Motor neuron (in vitro differentiated cells): ENCODE measurements around the gene LGI4. TPM values are rescaled to one million over a fixed set of nuclear protein-coding genes. Genes with fewer than 3 reads are reported as not detected.
"Not testable (repeated sequence)": the region's sequence is repeated elsewhere in the genome, so short reads cannot be mapped to it uniquely, and the experiment has no call there.

ENCODE experiments used
- ATAC-seq, 8 experiments: fragments of 200-7000 bp; cut with Tn5 transposase; replicated peaks in 6 of 8; 2 replicates each; pipeline ENCODE4 v1.8.0; 2021; ENCODE audit warnings: mild to moderate bottlenecking in 8 of 8, moderate library complexity in 8 of 8
- H3K27ac ChIP-seq, 2 donors: fragments of 250-450 bp; sonication (Bioruptor Pico); 2 replicates each; pipeline ENCODE4 v1.9.0; 2021; ENCODE audit warnings: antibody characterized with exemption in 2 of 2, mild to moderate bottlenecking in 2 of 2, moderate library complexity in 1 of 2
- H3K4me1 ChIP-seq, 2 donors: fragments of 250-450 bp; sonication (Bioruptor Pico); replicated peaks in 1 of 2; 2 replicates each; pipeline ENCODE4 v1.6.1; 2021; ENCODE audit warnings: antibody characterized with exemption in 2 of 2, mild to moderate bottlenecking in 2 of 2, moderate library complexity in 1 of 2
- H3K4me3 ChIP-seq, 5 donors: fragments of 250-450 bp; sonication (Bioruptor Pico); 2 replicates each; pipeline ENCODE4 v1.9.0; 2021; ENCODE audit warnings: antibody characterized with exemption in 5 of 5, mild to moderate bottlenecking in 5 of 5, moderate library complexity in 4 of 5
- WGBS, 10 experiments: fragments of 450-650 bp; shearing (Covaris generic); methylation state at CpG; one replicate each; pipeline ENCODE4 v1.0.0; 2022; 5-methylcytosine and 5-hydroxymethylcytosine counted together
- in situ Hi-C, 9 experiments: fragments of 400-800 bp; cut with MboI; loops; one replicate each; pipeline ENCODE4 v1.15.0; 2021; ENCODE audit warnings: low sequenced_read_pairs in 9 of 9, low pct_unique_long_range_greater_than_20kb in 2 of 9; ENCODE audit not compliant: unreplicated experiment in 9 of 9
- total RNA-seq, 8 experiments: library from RNA; unstranded; fragments of 300-600 nt; gene quantifications; 2 replicates each; pipeline versions ENCODE4 v1.2.3 to v1.2.4, GENCODE V29; 2022

The LGI4 gene
- total RNA-seq, 8 experiments from 2014 or later: 0.49 to 3.5 (median 1.7) TPM

- Histone ChIP-seq H3K27ac (no peak overlapping the region), H3K4me3 (no peak overlapping the region), H3K4me1 (peaks cover 23 to 24% of the 10 kb centered on the region in 2 donors)
- in situ Hi-C loops: no loop called here
- whole genome bisulfite sequencing, 10 experiments: 71 to 92% methylated on average over 2 to 6 of the region's 11 CpGs; no CpG with 5 or more reads in 8 of the 10 experiments
- no peak for ATAC-seq
Measured at GRCh38 chr19:35133826-35134225, 1.0 kb downstream of the LGI4 start.

GRCh38 chr19:35132254-35132653 is 2.6 kb downstream of the LGI4 start:
- no peak overlapping the region for H3K4me3 ChIP-seq
- no peak overlapping the region for H3K27ac ChIP-seq
- no peak for ATAC-seq
- in situ Hi-C loops: no loop called here
- H3K4me1 ChIP-seq: peaks cover 14 to 16% of the 10 kb centered on the region in 2 donors

- peaks cover 16 to 19% of the 10 kb centered on the region in 2 donors for H3K4me1 ChIP-seq
- H3K4me3 ChIP-seq: no peak overlapping the region
- in situ Hi-C loops: no loop called here
- H3K27ac ChIP-seq: no peak overlapping the region
- ATAC-seq: no peak
- WGBS, 10 experiments: 30 to 100% (median 72%) methylated on average over 1 to 9 of the region's 31 CpGs; no CpG with 5 or more reads in 2 of the 10 experiments
Measured at GRCh38 chr19:35130761-35131720, 3.8 kb downstream of the LGI4 start.

- in situ Hi-C loops, H3K4me3 ChIP-seq, H3K27ac ChIP-seq, ATAC-seq: not testable (repeated sequence)
- 58 to 81% (median 80%) methylated on average over 1 to 11 of the region's 14 CpGs; no CpG with 5 or more reads in 3 of the 10 experiments for WGBS, 10 experiments
- H3K4me1 ChIP-seq: peaks cover 7 to 14% of the 10 kb centered on the region in 2 donors
Measured at GRCh38 chr19:35129724-35130274, 5.1 kb downstream of the LGI4 start.

- Histone ChIP-seq H3K4me1 (peaks cover 8 to 13% of the 10 kb centered on the region in 2 donors), H3K27ac (no peak overlapping the region), H3K4me3 (no peak overlapping the region)
- ATAC-seq: no peak
- in situ Hi-C loops: no loop called here
- 50 to 97% (median 78%) methylated on average over 1 to 5 of the region's 9 CpGs; no CpG with 5 or more reads in 2 of the 10 experiments for WGBS, 10 experiments
Measured at GRCh38 chr19:35128398-35129057, 6.3 kb downstream of the LGI4 start.

- Histone ChIP-seq H3K27ac (no peak overlapping the region), H3K4me1 (peaks cover 8 to 13% of the 10 kb centered on the region in 2 donors), H3K4me3 (no peak overlapping the region)
- 57 to 100% (median 82%) methylated on average over 1 to 5 of the region's 7 CpGs; no CpG with 5 or more reads in 4 of the 10 experiments for WGBS, 10 experiments
- no peak for ATAC-seq
- in situ Hi-C loops: no loop called here
Measured at GRCh38 chr19:35127871-35128270, 7.0 kb downstream of the LGI4 start.

GRCh38 chr19:35126624-35126959 is 8.3 kb downstream of the LGI4 start:
- no peak overlapping the region for H3K4me3 ChIP-seq
- H3K4me1 ChIP-seq: peaks cover 8 to 13% of the 10 kb centered on the region in 2 donors
- in situ Hi-C loops: no loop called here
- peak in 4 of 8 experiments; percentile 11 to 54 (median 40) for ATAC-seq
- 80% methylated on average over 1 of the region's 20 CpGs; no CpG with 5 or more reads in 9 of the 10 experiments for WGBS, 10 experiments
- H3K27ac ChIP-seq: no peak overlapping the region

GRCh38 chr19:35125749-35126623 is 8.9 kb downstream of the LGI4 start:
- WGBS, 10 experiments: 80 to 84% (median 83%) methylated on average over 1 to 6 of the region's 35 CpGs; no CpG with 5 or more reads in 7 of the 10 experiments
- Histone ChIP-seq H3K27ac (no peak overlapping the region), H3K4me1 (peaks cover 8 to 13% of the 10 kb centered on the region in 2 donors), H3K4me3 (no peak overlapping the region)
- ATAC-seq: no peak
- in situ Hi-C loops: no loop called here

- Histone ChIP-seq H3K4me3 (no peak overlapping the region), H3K27ac (no peak overlapping the region), H3K4me1 (peaks cover 8 to 13% of the 10 kb centered on the region in 2 donors)
- no peak for ATAC-seq
- in situ Hi-C loops: no loop called here
- 97 to 100% methylated on average over 1 to 5 of the region's 19 CpGs; no CpG with 5 or more reads in 8 of the 10 experiments for WGBS, 10 experiments
Measured at GRCh38 chr19:35125270-35125717, 9.6 kb downstream of the LGI4 start.

GRCh38 chr19:35124098-35125060 is 10.5 kb downstream of the LGI4 start:
- peak overlapping the region; percentile 25 to 43 (median 29) for H3K4me3 ChIP-seq
- in situ Hi-C loops: no loop called here
- peak overlapping the region; percentile 58 to 69 for H3K27ac ChIP-seq
- peak; percentile 38 to 96 (median 88) for ATAC-seq
- H3K4me1 ChIP-seq: peaks cover 8 to 13% of the 10 kb centered on the region in 2 donors
- WGBS, 10 experiments: 8 to 100% (median 32%) methylated on average over 1 to 12 of the region's 42 CpGs; no CpG with 5 or more reads in 2 of the 10 experiments

GRCh38 chr19:35123573-35123972 is 11.3 kb downstream of the LGI4 start:
- in situ Hi-C loops: no loop called here
- Histone ChIP-seq H3K4me3 (no peak overlapping the region), H3K4me1 (peaks cover 8 to 13% of the 10 kb centered on the region in 2 donors), H3K27ac (no peak overlapping the region)
- WGBS, 10 experiments: 5 to 100% (median 60%) methylated on average over 1 to 4 of the region's 5 CpGs; no CpG with 5 or more reads in 3 of the 10 experiments
- no peak for ATAC-seq
